KMS-11 (cell line): ENCODE measurements around the gene SMYD5.

ENCODE experiments used
- H2AFZ ChIP-seq: fragments of 200-600 bp; sonication (generic); 2 replicates; pipeline ENCODE4 v1.6.1; 2016; ENCODE audit warnings: antibody characterized with exemption, mixed run types, low read depth
- H3K27ac ChIP-seq: fragments of 200-600 bp; sonication (generic); 2 replicates; pipeline ENCODE4 v1.6.1; 2016; ENCODE audit warnings: mild to moderate bottlenecking, mixed run types
- H3K27me3 ChIP-seq: fragments of 200-600 bp; sonication (generic); 2 replicates; pipeline ENCODE4 v1.6.1; 2017; ENCODE audit warnings: mild to moderate bottlenecking, low read depth, mixed run types, moderate library complexity; ENCODE audit not compliant: insufficient read depth
- H3K36me3 ChIP-seq: fragments of 200-600 bp; sonication (generic); 2 replicates; pipeline ENCODE4 v1.6.1; 2017; ENCODE audit warnings: mild to moderate bottlenecking, mixed run types; ENCODE audit not compliant: insufficient read depth
- H3K4me1 ChIP-seq: fragments of 200-600 bp; sonication (generic); 2 replicates; pipeline ENCODE4 v1.6.1; 2016; ENCODE audit warnings: mild to moderate bottlenecking, low read depth, mixed run types; ENCODE audit not compliant: poor library complexity, severe bottlenecking
- H3K4me2 ChIP-seq: fragments of 200-600 bp; sonication (generic); 2 replicates; pipeline ENCODE4 v1.7.0; 2016; ENCODE audit warnings: mild to moderate bottlenecking, mixed run types
- H3K4me3 ChIP-seq: fragments of 200-600 bp; sonication (generic); IDR thresholded peaks from 2 replicates; pipeline ENCODE4 v1.6.1; 2017; ENCODE audit warnings: low read depth, low read length, mixed read lengths; ENCODE audit not compliant: insufficient read depth
- H3K79me2 ChIP-seq: fragments of 200-600 bp; sonication (generic); 2 replicates; pipeline ENCODE4 v1.6.1; 2016; ENCODE audit warnings: low read depth, mixed run types; ENCODE audit not compliant: insufficient read depth
- H3K9ac ChIP-seq: fragments of 200-600 bp; sonication (generic); 2 replicates; pipeline ENCODE4 v1.6.1; 2016; ENCODE audit warnings: mild to moderate bottlenecking, mixed run types
- H4K20me1 ChIP-seq: fragments of 200-600 bp; sonication (generic); 2 replicates; pipeline ENCODE4 v1.6.1; 2016; ENCODE audit warnings: mild to moderate bottlenecking, mixed run types; ENCODE audit not compliant: insufficient read depth
- CTCF ChIP-seq: fragments of 200-600 bp; sonication (generic); conservative IDR thresholded peaks from 2 replicates; pipeline ENCODE4 v1.6.1; 2017; ENCODE audit warnings: low read depth, mild to moderate bottlenecking, antibody characterized with exemption, low read length, moderate library complexity, mixed read lengths

Gene SMYD5

GRCh38 chr2:73173781-73174180, 40.3 kb upstream of the SMYD5 start:
- H4K20me1 ChIP-seq = no peaks in the 10 kb centered on the region
- no peak overlapping the region for H2AFZ ChIP-seq
- no peak for TF ChIP-seq CTCF

GRCh38 chr2:73174244-73174643, 39.8 kb upstream of the SMYD5 start:
- H3K79me2 ChIP-seq = no peaks in the 10 kb centered on the region
- H3K4me2 ChIP-seq = no peak overlapping the region
- peaks cover 7% of the 10 kb centered on the region; the same call in 1 of the 2 replicates for H3K27me3 ChIP-seq
- H2AFZ ChIP-seq = no peak overlapping the region
- TF ChIP-seq CTCF = no peak
- H3K4me3 ChIP-seq = no peak overlapping the region
- H3K9ac ChIP-seq = no peak overlapping the region
- H3K4me1 ChIP-seq = peaks cover 6% of the 10 kb centered on the region
- H3K27ac ChIP-seq = no peak overlapping the region
- no peaks in the 10 kb centered on the region for H4K20me1 ChIP-seq
- H3K36me3 ChIP-seq = no peaks in the 10 kb centered on the region

More at GRCh38 chr2:73173781-73174180, 40.3 kb upstream of the SMYD5 start:
- no peak overlapping the region for H3K27ac ChIP-seq
- H3K27me3 ChIP-seq = peaks cover 7% of the 10 kb centered on the region; the same call in 1 of the 2 replicates
- no peaks in the 10 kb centered on the region for H3K36me3 ChIP-seq
- H3K4me2 ChIP-seq = no peak overlapping the region
- peaks cover 6% of the 10 kb centered on the region for H3K4me1 ChIP-seq
- H3K9ac ChIP-seq = no peak overlapping the region
- H3K79me2 ChIP-seq = no peaks in the 10 kb centered on the region
- no peak overlapping the region for H3K4me3 ChIP-seq

- Histone ChIP-seq H3K27ac (no peak overlapping the region), H4K20me1 (no peaks in the 10 kb centered on the region), H3K79me2 (no peaks in the 10 kb centered on the region), H3K4me1 (peaks cover 6% of the 10 kb centered on the region), H2AFZ (no peak overlapping the region), H3K4me2 (no peak overlapping the region), H3K36me3 (no peaks in the 10 kb centered on the region), H3K4me3 (no peak overlapping the region), H3K27me3 (peaks cover 7% of the 10 kb centered on the region; the same call in 1 of the 2 replicates), H3K9ac (no peak overlapping the region)
- no peak for TF ChIP-seq CTCF
Observed at GRCh38 chr2:73174941-73175662, 38.9 kb upstream of the SMYD5 start.

GRCh38 chr2:73175663-73176204, 38.3 kb upstream of the SMYD5 start:
- TF ChIP-seq CTCF = no peak
- Histone ChIP-seq H3K79me2 (no peaks in the 10 kb centered on the region), H3K4me2 (no peak overlapping the region), H3K4me1 (peaks cover 6% of the 10 kb centered on the region), H3K27me3 (peaks cover 7% of the 10 kb centered on the region; the same call in 1 of the 2 replicates), H3K27ac (no peak overlapping the region), H3K36me3 (no peaks in the 10 kb centered on the region), H4K20me1 (no peaks in the 10 kb centered on the region), H3K9ac (no peak overlapping the region), H3K4me3 (no peak overlapping the region), H2AFZ (no peak overlapping the region)
